Measurements from ENCODE around the gene YES1. TPM values are rescaled to one million over a fixed set of nuclear protein-coding genes. Genes with fewer than 3 reads are reported as not detected.

Gene YES1
- 136 and 208 TPM in 2 replicates for total RNA-seq

DNA sequence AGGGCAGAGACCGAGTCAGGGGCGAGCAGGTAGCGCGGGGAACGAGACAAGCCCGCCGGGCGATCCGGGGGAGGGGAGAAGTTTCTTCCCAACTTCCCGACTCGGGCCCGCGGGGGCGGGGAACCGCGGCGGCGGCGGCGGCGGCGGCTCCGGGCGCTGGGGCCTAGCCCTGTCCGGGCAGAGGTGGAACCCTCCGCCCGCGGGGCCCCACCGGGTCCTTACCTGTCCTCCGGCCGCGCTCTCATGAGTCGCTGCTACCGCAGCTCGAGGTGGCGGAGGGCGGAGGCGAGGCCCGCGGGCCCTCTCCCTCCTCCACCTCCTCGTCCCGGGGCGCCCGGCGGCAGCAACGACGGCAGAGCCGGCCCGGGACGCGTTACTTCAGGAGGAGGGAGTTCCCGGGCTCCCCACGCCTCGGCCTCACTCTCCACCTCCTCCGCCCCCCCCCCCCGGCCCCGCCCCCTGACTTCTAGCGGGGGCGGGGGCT is at the start of gene YES1:
YES1 (minus strand) TSS at position 351 of the 484 bp plus-strand sequence. CDS start 55,415 bp downstream, outside the sequence.

GRCh38 chr18:712401-713134 is 99.5 kb downstream of the YES1 start, which contains the start of gene ENOSF1:
ENOSF1 (minus strand) TSS chr18:712630; CDS start chr18:712587, 43 bp downstream.

Other genes with a start within 250 kb of the YES1 start
- gene CETN1, start 231.9 kb downstream of the YES1 start, total RNA-seq = not detected in 2 replicates
- not detected in 2 replicates for gene CLUL1, start 215.3 kb downstream of the YES1 start, total RNA-seq
- gene TYMS, start 154.6 kb downstream of the YES1 start, total RNA-seq = 25.2 and 40.8 TPM in 2 replicates
- gene ENOSF1, start 99.6 kb downstream of the YES1 start, total RNA-seq = 19.0 and 30.8 TPM in 2 replicates
- gene ADCYAP1, start 92.6 kb upstream of the YES1 start, total RNA-seq = 0.94 TPM in 1 of 2 replicates, not detected in the other

Measured in endothelial cell of coronary artery (primary cell).